Small intestine (tissue), 7 donors: Measurements from ENCODE around the gene OPTN. TPM values are rescaled to one million over a fixed set of nuclear protein-coding genes. Genes with fewer than 3 reads are reported as not detected.

Experiments
- DNase-seq, 2 donors: peaks; one replicate each; pipeline versions ENCODE4 v3.0.0 to v3.0.0-alpha.2; 2013
- FAIRE-seq: peaks from 2 replicates; lab custom pipeline; 2012; peaks lifted over from hg19 to GRCh38; lab: Jason Lieb, UNC
- H3K27ac ChIP-seq, 3 donors: one replicate each; pipeline ENCODE4 v1.5.1; 2013; ENCODE audit warnings: low read length in 2 of 3, mild to moderate bottlenecking in 2 of 3, control low read depth in 1 of 3, inconsistent platforms in 1 of 3, low read depth in 1 of 3, moderate library complexity in 1 of 3
- H3K27me3 ChIP-seq, 3 donors: one replicate each; pipeline ENCODE4 v1.6.1; 2013; ENCODE audit warnings: low read length in 3 of 3, inconsistent platforms in 1 of 3; ENCODE audit not compliant: control insufficient read depth in 3 of 3, insufficient read depth in 3 of 3
- H3K36me3 ChIP-seq, 3 donors: one replicate each; pipeline ENCODE4 v1.6.1; 2013; ENCODE audit warnings: low read length in 3 of 3, inconsistent platforms in 1 of 3, low read depth in 1 of 3, mild to moderate bottlenecking in 1 of 3, moderate library complexity in 1 of 3; ENCODE audit not compliant: control insufficient read depth in 3 of 3, insufficient read depth in 2 of 3
- H3K4me1 ChIP-seq, 3 donors: one replicate each; pipeline ENCODE4 v1.6.1; 2013; ENCODE audit warnings: low read length in 2 of 3, inconsistent platforms in 1 of 3, low read depth in 1 of 3, mild to moderate bottlenecking in 1 of 3, moderate library complexity in 1 of 3; ENCODE audit not compliant: control insufficient read depth in 3 of 3, insufficient read depth in 2 of 3
- H3K4me3 ChIP-seq, 3 donors: one replicate each; pipeline ENCODE4 v1.5.1; 2013; ENCODE audit warnings: low read length in 3 of 3, control low read depth in 1 of 3, inconsistent platforms in 1 of 3, low read depth in 1 of 3, mild to moderate bottlenecking in 1 of 3, moderate library complexity in 1 of 3
- H3K9me3 ChIP-seq, 2 donors: one replicate each; pipeline ENCODE4 v1.6.1; 2013; ENCODE audit warnings: low read depth in 1 of 2, low read length in 1 of 2; ENCODE audit not compliant: control insufficient read depth in 2 of 2, insufficient read depth in 1 of 2
- WGBS, 3 donors: extraction: QIAGEN DNeasy Blood & Tissue Kit; methylation state at CpG; one replicate each; pipeline ENCODE4 v1.1.7; 2013; 5-methylcytosine and 5-hydroxymethylcytosine counted together
- polyA plus RNA-seq, 4 donors: library from polyadenylated mRNA; stranded (reverse) in 3 of 4; unstranded in 1 of 4; fragments of 200-250 nt in 3 of 4; fragments of 120-200 nt in 1 of 4; gene quantifications; one replicate each; pipeline versions ENCODE4 v1.2.1 to v1.2.3, GENCODE V29; 2013
- donor health status: healthy with polysubstance abuse.
- donor health status: control.
- donor health status: control.
- donor health status: Bipolar disorder and iron deficiency.
- donor health status: healthy.

Gene OPTN
- polyA plus RNA-seq, 4 donors = 41.7 to 106 (median 89.4) TPM

- Histone ChIP-seq H3K4me3 (peak overlapping the region; percentile 34 to 55 (median 45)), H3K9me3 (no peaks in the 10 kb centered on the region), H3K36me3 (peaks cover 0 to 2% (median 0%) of the 10 kb centered on the region in 3 donors), H3K27ac (no peak overlapping the region), H3K4me1 (peaks cover 0 to 3% (median 0%) of the 10 kb centered on the region in 3 donors), H3K27me3 (no peaks in the 10 kb centered on the region)
- WGBS, 3 donors = 2 to 6% (median 4%) methylated on average over 18 of the region's 18 CpGs
- DNase-seq (no peak), FAIRE-seq (no peak)
Observed at GRCh38 chr10:13161857-13162271, 61.9 kb downstream of the OPTN start.

GRCh38 chr10:13163859-13164258 is 63.9 kb downstream of the OPTN start:
- Histone ChIP-seq H3K27me3 (no peaks in the 10 kb centered on the region), H3K4me3 (no peak overlapping the region), H3K4me1 (peaks cover 0 to 3% (median 0%) of the 10 kb centered on the region in 3 donors), H3K36me3 (peaks cover 0 to 5% (median 0%) of the 10 kb centered on the region in 3 donors), H3K27ac (no peak overlapping the region), H3K9me3 (no peaks in the 10 kb centered on the region)
- WGBS, 3 donors = 89 to 92% (median 91%) methylated on average over 3 of the region's 3 CpGs
- DNase-seq (no peak), FAIRE-seq (no peak)

- Histone ChIP-seq H3K27ac (no peak overlapping the region), H3K9me3 (no peaks in the 10 kb centered on the region), H3K36me3 (peaks cover 0 to 5% (median 0%) of the 10 kb centered on the region in 3 donors), H3K4me3 (no peak overlapping the region), H3K27me3 (no peaks in the 10 kb centered on the region), H3K4me1 (peaks cover 0 to 3% (median 0%) of the 10 kb centered on the region in 3 donors)
- FAIRE-seq = no peak
- no peak for DNase-seq
Observed at GRCh38 chr10:13165177-13165576, 65.2 kb downstream of the OPTN start.

DNA sequence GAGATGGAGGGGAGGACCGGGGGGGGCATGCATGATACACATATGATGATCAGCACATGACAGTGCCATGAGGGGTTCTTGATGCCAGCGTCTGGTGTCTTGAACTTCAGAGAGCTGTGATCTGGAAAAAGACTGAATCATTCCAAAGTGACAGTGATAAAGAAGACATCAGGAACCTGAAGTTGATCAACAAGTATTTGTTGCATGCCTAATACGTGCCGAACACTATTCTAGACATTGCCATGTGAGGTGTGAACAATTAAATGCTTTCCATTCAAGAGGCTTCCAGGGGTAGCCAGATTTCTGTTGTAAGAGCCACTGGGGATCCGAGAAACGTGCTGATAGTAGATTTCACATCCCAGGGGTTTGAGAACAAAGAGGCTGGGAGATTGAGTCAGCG is 67.6 kb downstream of the OPTN start:
- DNase-seq = no peak
- Histone ChIP-seq H3K27me3 (no peaks in the 10 kb centered on the region), H3K4me3 (no peak overlapping the region), H3K36me3 (peaks cover 0 to 5% (median 0%) of the 10 kb centered on the region in 3 donors), H3K27ac (no peak overlapping the region), H3K9me3 (no peaks in the 10 kb centered on the region), H3K4me1 (no peaks in the 10 kb centered on the region)
- no peak for FAIRE-seq
- 83 to 96% (median 89%) methylated on average over 7 of the region's 7 CpGs for WGBS, 3 donors

GRCh38 chr10:13168781-13169180 is 68.8 kb downstream of the OPTN start:
- Histone ChIP-seq H3K9me3 (no peaks in the 10 kb centered on the region), H3K27ac (no peak overlapping the region), H3K4me3 (no peak overlapping the region), H3K27me3 (no peaks in the 10 kb centered on the region), H3K36me3 (peaks cover 0 to 5% (median 0%) of the 10 kb centered on the region in 3 donors), H3K4me1 (peaks cover 0 to 5% (median 0%) of the 10 kb centered on the region in 3 donors)
- no peak for FAIRE-seq
- no peak for DNase-seq
- WGBS, 3 donors = 90 to 95% (median 91%) methylated on average over 6 of the region's 6 CpGs

GRCh38 chr10:13173616-13174015 is 73.7 kb downstream of the OPTN start:
- DNase-seq = peak; percentile 55 to 64
- no peak for FAIRE-seq
- H3K27ac ChIP-seq = no peak overlapping the region
- peaks cover 0 to 5% (median 0%) of the 10 kb centered on the region in 3 donors for H3K4me1 ChIP-seq
- no peaks in the 10 kb centered on the region for H3K9me3 ChIP-seq
- H3K36me3 ChIP-seq = no peaks in the 10 kb centered on the region
- no peak overlapping the region for H3K4me3 ChIP-seq
- 84 to 89% (median 88%) methylated on average over 2 of the region's 2 CpGs for WGBS, 3 donors
- no peaks in the 10 kb centered on the region for H3K27me3 ChIP-seq

DNA sequence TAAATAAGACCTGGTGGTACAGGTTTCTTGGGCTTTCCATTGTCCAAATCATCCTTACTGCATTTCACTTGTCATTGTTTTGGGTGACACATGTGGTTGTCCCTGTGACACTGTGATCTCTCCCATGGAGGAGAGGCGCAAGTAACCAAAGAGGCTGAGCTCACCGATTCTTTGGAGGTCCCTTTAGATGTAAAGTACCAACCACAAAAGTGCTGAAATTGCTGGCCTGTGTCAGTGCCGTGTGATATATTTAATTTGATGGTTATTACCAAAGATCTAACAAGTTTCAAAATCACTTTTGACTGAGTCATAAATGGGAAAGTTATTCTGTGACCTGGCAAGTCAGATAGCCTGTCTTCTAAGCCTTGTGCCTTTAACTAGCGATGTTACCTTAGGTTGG is 80.8 kb downstream of the OPTN start:
- no peaks in the 10 kb centered on the region for H3K27me3 ChIP-seq
- peaks cover 0 to 11% (median 0%) of the 10 kb centered on the region in 3 donors for H3K36me3 ChIP-seq
- no peak for FAIRE-seq
- WGBS, 3 donors = 81 to 95% (median 84%) methylated on average over 4 of the region's 4 CpGs
- H3K4me1 ChIP-seq = no peaks in the 10 kb centered on the region
- DNase-seq = no peak
- no peak overlapping the region for H3K4me3 ChIP-seq
- no peaks in the 10 kb centered on the region for H3K9me3 ChIP-seq
- H3K27ac ChIP-seq = no peak overlapping the region

- Histone ChIP-seq H3K36me3 (peaks cover 0 to 14% (median 0%) of the 10 kb centered on the region in 3 donors), H3K27me3 (no peaks in the 10 kb centered on the region), H3K27ac (no peak overlapping the region), H3K9me3 (no peaks in the 10 kb centered on the region), H3K4me3 (no peak overlapping the region), H3K4me1 (no peaks in the 10 kb centered on the region)
- 69 to 82% (median 82%) methylated on average over 1 of the region's 1 CpG for WGBS, 3 donors
- DNase-seq (no peak), FAIRE-seq (no peak)
Observed at GRCh38 chr10:13182424-13182823, 82.5 kb downstream of the OPTN start.

DNA sequence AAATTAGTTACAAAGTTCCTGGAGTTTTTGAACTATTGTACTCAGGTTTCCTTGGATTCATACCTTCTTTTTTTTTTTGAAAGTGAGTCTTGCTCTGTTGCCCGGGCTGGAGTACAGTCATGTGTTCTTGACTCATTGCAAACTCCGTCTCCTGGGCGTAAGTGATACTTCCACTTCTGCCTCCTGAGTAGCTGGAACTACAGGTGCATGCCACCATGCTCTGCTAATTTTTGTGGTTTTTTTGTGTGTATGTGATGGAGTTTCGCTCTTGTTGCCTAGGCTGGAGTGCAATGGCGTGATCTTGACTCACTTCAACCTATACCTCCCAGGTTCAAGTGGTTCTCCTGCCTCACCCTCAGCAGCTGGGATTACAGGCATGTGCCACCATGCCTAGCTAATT is 83.7 kb downstream of the OPTN start:
- Histone ChIP-seq H3K36me3 (peaks cover 0 to 16% (median 0%) of the 10 kb centered on the region in 3 donors), H3K27me3 (no peaks in the 10 kb centered on the region), H3K9me3 (no peaks in the 10 kb centered on the region), H3K4me1 (no peaks in the 10 kb centered on the region), H3K27ac (no peak overlapping the region), H3K4me3 (no peak overlapping the region)
- WGBS, 3 donors = 75 to 88% (median 82%) methylated on average over 5 of the region's 5 CpGs
- DNase-seq (no peak), FAIRE-seq (no peak)
